Tibial nerve (tissue), 4 donors: Measurements from ENCODE around the gene TP73. TPM values are rescaled to one million over a fixed set of nuclear protein-coding genes. Genes with fewer than 3 reads are reported as not detected.

ENCODE experiments used
- DNase-seq, 2 donors: peaks; one replicate each; pipeline ENCODE4 v3.0.0-alpha.2; 2019; ENCODE audit warnings: low spot score in 2 of 2
- H3K27ac ChIP-seq, 4 donors: fragments of 200-600 bp; sonication (generic) in 3 of 4; one replicate each; pipeline ENCODE4 v1.5.1; 2017 to 2019; ENCODE audit warnings: mild to moderate bottlenecking in 1 of 4
- H3K27me3 ChIP-seq, 2 donors: fragments of 200-600 bp; sonication (generic) in 1 of 2; one replicate each; pipeline versions ENCODE4 v1.5.1 to v1.6.0; 2017 to 2019
- H3K36me3 ChIP-seq, 3 donors: fragments of 200-600 bp; sonication (generic); one replicate each; pipeline ENCODE4 v1.5.1; 2018 to 2019
- H3K4me1 ChIP-seq, 4 donors: fragments of 200-600 bp; sonication (generic) in 3 of 4; one replicate each; pipeline ENCODE4 v1.5.1; 2017 to 2019
- H3K4me3 ChIP-seq, 4 donors: fragments of 200-600 bp; sonication (generic) in 3 of 4; one replicate each; pipeline ENCODE4 v1.5.1; 2017 to 2019; ENCODE audit warnings: mild to moderate bottlenecking in 1 of 4, moderate library complexity in 1 of 4
- H3K9me3 ChIP-seq, 4 donors: fragments of 200-600 bp; sonication (generic) in 3 of 4; one replicate each; pipeline ENCODE4 v1.5.1; 2017 to 2019
- EP300 ChIP-seq, 2 donors: sonication (generic); formaldehyde crosslinking; IDR thresholded peaks; one replicate each; pipeline ENCODE4 v1.6.1; 2017; ENCODE audit warnings: antibody characterized with exemption in 2 of 2, mild to moderate bottlenecking in 1 of 2
- POLR2A ChIP-seq, 2 donors: fragments of 450-650 bp; IDR thresholded peaks; one replicate each; pipeline ENCODE4 v1.6.1; 2017; ENCODE audit warnings: antibody characterized with exemption in 2 of 2, mild to moderate bottlenecking in 2 of 2, moderate library complexity in 2 of 2
- WGBS, 2 donors: methylation state at CpG; one replicate each; pipeline ENCODE4 v1.1.5; 2018; 5-methylcytosine and 5-hydroxymethylcytosine counted together
- total RNA-seq, 4 donors: library from RNA; depleted of rRNA; stranded (reverse); fragments of >200 nt; gene quantifications; one replicate each; pipeline ENCODE4 v1.1.0, GENCODE V29; 2016
- TF ChIP-seq, protein P1 (sequence below), 5 experiments: fragments of 200-600 bp in 3 of 5; fragments of 450-650 bp in 2 of 5; sonication (generic) in 3 of 5; IDR thresholded peaks; one replicate each; pipeline ENCODE4 v1.5.1; 2016 to 2019; ENCODE audit warnings: antibody characterized with exemption in 5 of 5, mild to moderate bottlenecking in 3 of 5, moderate library complexity in 2 of 5

Gene TP73
- total RNA-seq, 4 donors from 2014 or later: 0.30 TPM; not detected in 3

DNA sequence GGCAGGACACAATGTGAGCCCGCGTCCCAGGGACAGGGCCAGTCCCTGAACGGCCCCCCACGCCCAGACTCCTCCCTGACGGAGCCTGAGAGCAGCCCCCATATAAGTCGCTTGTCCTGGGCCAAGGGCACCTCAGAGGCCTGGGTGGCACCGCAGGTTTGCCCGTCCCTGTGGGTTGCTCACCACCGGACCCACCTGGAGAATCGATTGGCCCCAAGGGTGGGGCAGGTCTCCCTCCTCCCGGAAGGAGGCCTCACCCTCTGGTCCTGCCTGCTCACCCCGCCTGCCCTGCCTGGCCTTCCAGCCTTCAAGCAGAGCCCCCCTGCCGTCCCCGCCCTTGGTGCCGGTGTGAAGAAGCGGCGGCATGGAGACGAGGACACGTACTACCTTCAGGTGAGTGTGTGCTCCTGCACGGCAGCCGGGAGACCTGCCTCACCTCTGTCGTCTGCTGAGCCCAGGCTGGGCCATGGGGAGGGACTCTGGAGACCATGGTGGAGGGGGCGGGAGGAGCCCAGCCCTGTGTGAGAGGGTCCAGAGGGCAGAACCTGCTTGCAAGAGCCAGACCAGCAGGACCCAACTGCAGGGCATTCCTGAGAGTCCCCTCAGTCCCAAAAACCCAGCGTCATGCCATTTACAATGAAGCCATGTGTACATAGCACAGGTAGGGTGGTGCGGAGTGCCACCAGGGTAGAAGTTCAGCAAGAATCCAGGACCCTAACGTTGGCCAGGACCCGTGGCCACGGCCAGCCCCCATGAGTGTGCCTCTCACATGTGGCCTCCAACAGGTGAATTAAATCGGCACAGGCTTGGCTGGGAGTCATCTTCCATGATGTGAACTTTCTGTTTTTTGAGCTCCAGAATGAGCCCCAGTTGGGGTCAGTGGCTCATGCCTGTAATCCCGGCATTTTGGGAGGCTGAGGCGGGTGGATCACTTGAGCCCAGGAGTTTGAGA is 75.8 kb downstream of the TP73 start:
- Histone ChIP-seq H3K27me3 (peaks cover 0 to 62% of the 10 kb centered on the region in 2 donors), H3K9me3 (no peaks in the 10 kb centered on the region), H3K4me1 (peaks cover 0 to 22% (median 0%) of the 10 kb centered on the region in 4 donors), H3K4me3 (no peak overlapping the region), H3K27ac (no peak overlapping the region), H3K36me3 (no peaks in the 10 kb centered on the region)
- 85 to 87% methylated on average over 21 to 27 of the region's 31 CpGs for WGBS, 2 donors
- DNase-seq: no peak
- TF ChIP-seq, protein P1, sequence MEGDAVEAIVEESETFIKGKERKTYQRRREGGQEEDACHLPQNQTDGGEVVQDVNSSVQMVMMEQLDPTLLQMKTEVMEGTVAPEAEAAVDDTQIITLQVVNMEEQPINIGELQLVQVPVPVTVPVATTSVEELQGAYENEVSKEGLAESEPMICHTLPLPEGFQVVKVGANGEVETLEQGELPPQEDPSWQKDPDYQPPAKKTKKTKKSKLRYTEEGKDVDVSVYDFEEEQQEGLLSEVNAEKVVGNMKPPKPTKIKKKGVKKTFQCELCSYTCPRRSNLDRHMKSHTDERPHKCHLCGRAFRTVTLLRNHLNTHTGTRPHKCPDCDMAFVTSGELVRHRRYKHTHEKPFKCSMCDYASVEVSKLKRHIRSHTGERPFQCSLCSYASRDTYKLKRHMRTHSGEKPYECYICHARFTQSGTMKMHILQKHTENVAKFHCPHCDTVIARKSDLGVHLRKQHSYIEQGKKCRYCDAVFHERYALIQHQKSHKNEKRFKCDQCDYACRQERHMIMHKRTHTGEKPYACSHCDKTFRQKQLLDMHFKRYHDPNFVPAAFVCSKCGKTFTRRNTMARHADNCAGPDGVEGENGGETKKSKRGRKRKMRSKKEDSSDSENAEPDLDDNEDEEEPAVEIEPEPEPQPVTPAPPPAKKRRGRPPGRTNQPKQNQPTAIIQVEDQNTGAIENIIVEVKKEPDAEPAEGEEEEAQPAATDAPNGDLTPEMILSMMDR (IDR thresholded peaks at IDR 0.05): no peak
- TF ChIP-seq EP300 (IDR thresholded peaks at IDR 0.05): no peak
- no peak for TF ChIP-seq POLR2A (IDR thresholded peaks at IDR 0.05)

DNA sequence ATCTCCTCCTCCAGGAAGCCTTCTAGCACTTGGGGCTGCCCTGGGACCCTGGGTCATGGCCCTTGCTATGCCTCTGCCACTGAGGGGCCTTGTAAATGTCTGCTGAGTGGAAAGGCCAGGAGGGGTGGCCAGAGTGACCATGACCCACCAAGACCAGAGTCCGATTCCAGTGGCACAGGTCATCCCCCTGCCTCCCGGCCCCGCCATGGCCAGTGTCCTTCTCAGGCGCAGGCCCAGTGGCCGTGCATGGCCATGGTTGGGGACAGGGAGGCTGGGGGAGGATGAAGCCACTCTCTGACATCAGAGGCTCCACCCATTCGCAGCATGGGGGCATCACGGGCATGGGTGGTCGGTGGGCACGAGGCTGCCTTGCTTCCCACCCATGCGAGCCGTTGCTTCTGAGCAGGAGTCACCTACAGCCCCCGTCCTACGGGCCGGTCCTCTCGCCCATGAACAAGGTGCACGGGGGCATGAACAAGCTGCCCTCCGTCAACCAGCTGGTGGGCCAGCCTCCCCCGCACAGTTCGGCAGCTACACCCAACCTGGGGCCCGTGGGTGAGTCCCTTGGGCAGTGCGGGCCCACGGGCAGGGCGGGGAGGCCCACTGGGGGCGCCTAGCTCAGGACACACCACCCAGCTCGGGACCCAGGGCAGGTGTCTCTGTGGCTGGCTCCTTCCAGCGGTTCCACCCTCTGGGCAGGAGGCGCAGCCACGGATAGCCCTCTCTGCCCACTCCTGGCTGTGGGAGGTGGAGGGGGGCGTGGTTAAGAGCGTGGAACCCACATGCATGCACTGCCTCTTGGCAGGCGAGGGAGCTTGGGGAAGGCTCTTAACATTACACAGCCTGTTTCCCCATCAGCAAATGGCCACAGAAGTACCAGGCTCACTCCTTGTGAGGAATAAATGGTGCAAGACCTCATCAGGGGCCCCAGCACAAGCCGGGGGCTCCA is 77.6 kb downstream of the TP73 start:
- peaks cover 0 to 7% (median 0%) of the 10 kb centered on the region in 3 donors for H3K36me3 ChIP-seq
- no peaks in the 10 kb centered on the region for H3K9me3 ChIP-seq
- DNase-seq: no peak
- H3K27me3 ChIP-seq: peaks cover 0 to 62% of the 10 kb centered on the region in 2 donors
- H3K4me1 ChIP-seq: peaks cover 0 to 22% (median 0%) of the 10 kb centered on the region in 4 donors
- no peak overlapping the region for H3K27ac ChIP-seq
- WGBS, 2 donors: 79 to 89% methylated on average over 11 to 18 of the region's 32 CpGs
- TF ChIP-seq, protein P1 (IDR thresholded peaks at IDR 0.05): no peak
- TF ChIP-seq EP300 (IDR thresholded peaks at IDR 0.05) (no peak), POLR2A (IDR thresholded peaks at IDR 0.05) (no peak)
- H3K4me3 ChIP-seq: no peak overlapping the region

DNA sequence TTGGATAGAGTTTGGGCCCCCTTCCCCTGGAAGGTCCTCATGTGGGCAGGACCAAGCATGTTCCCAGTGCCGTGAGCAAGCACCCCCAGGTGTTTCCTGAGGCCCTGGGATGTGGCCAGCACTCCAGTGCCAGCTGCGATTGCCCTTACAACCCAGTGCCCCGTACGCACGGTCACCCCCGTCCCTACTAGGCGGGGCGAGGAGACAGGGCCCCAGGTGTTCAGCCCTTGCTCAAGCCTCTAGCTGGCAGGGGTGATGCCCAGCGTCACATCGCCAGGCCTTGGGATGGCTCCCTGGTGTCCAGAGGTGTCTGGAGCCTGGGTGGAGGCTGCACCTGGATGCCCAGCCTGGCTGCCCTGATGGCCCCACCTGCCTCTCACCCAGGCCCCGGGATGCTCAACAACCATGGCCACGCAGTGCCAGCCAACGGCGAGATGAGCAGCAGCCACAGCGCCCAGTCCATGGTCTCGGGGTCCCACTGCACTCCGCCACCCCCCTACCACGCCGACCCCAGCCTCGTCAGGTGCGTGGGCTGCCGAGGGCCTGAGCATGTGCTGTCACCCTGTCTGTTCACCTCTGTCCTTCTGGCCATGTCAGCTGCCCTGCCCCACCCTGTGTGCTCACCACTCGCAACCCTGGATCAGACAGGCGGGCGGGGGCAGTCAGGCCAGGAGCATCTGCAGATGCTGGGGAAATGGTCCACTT is 78.4 kb downstream of the TP73 start:
- 83 to 84% methylated on average over 15 to 24 of the region's 25 CpGs for WGBS, 2 donors
- Histone ChIP-seq H3K4me1 (peaks cover 0 to 22% (median 0%) of the 10 kb centered on the region in 4 donors), H3K27me3 (peaks cover 0 to 62% of the 10 kb centered on the region in 2 donors), H3K27ac (no peak overlapping the region), H3K36me3 (peaks cover 0 to 15% (median 0%) of the 10 kb centered on the region in 3 donors), H3K4me3 (no peak overlapping the region), H3K9me3 (no peaks in the 10 kb centered on the region)
- DNase-seq: no peak
- TF ChIP-seq POLR2A (IDR thresholded peaks at IDR 0.05): no peak
- TF ChIP-seq, protein P1 (IDR thresholded peaks at IDR 0.05): no peak
- TF ChIP-seq EP300 (IDR thresholded peaks at IDR 0.05): no peak

DNA sequence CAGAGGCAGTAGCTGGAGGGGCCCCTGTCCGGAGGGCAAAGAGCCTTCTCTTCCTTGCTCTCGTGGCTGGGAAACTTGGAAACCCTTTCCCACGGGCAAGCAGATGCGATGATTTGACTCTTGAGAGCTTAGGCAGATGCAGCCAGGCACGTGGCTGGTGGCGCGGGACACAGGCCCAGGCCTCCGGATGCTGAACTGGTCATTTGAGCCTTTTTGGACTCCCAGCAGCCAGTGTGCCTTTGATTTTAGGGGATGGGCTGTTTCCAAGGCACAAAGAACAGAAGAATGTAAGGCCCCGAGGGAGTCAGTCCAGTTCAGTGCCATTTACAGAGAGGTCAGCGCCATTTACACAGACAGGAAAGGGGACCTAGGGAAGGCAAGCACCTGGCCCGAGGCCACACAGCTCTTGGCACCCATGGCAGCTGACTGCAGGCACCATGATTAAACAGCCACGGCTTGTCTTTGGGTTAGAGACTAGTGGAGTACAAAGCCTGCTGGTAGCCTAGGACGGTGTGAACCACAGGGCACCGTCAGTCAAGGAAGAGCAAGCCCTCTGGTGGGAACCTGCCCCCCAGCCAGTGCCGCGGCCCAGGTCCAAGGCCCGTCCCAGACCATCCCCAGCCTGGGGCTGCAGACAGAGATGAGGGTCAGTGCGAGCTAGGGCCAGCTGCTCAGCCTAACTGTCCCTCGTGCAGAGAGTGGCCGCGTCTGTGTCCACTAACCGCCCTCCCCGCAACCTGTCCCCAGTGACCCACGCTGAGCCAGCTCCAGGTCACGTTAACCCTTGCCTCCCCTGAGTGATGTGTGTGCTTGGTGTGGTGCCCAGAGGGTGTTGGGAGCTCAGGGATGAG is 79.5 kb downstream of the TP73 start:
- H3K4me3 ChIP-seq: no peak overlapping the region
- no peaks in the 10 kb centered on the region for H3K9me3 ChIP-seq
- peaks cover 0 to 22% (median 0%) of the 10 kb centered on the region in 4 donors for H3K4me1 ChIP-seq
- TF ChIP-seq EP300 (IDR thresholded peaks at IDR 0.05): no peak
- TF ChIP-seq, protein P1 (IDR thresholded peaks at IDR 0.05): no peak
- peaks cover 0 to 53% of the 10 kb centered on the region in 2 donors for H3K27me3 ChIP-seq
- WGBS, 2 donors: 43 to 52% methylated on average over 23 to 25 of the region's 25 CpGs
- DNase-seq: no peak
- H3K27ac ChIP-seq: no peak overlapping the region
- H3K36me3 ChIP-seq: peaks cover 0 to 26% (median 0%) of the 10 kb centered on the region in 3 donors
